Activated naive CD8-positive, alpha-beta T cell treated with anti-CD3 and anti-CD28 coated beads for 36 hours (primary cell): Measurements from ENCODE around the gene ATP6V1D. TPM values are rescaled to one million over a fixed set of nuclear protein-coding genes. Genes with fewer than 3 reads are reported as not detected.
"Not testable (repeated sequence)": the region's sequence is repeated elsewhere in the genome, so short reads cannot be mapped to it uniquely, and the experiment has no call there.

ENCODE experiments used
- DNase-seq: peaks from one replicate; pipeline ENCODE4 v3.0.0; 2021
- H3K27ac Mint-ChIP-seq: one replicate; pipeline ENCODE4 v1.8.0; 2022; ENCODE audit warnings: mild to moderate bottlenecking, moderate library complexity, mixed read lengths
- H3K27me3 Mint-ChIP-seq: one replicate; pipeline ENCODE4 v1.8.0; 2022; ENCODE audit warnings: mild to moderate bottlenecking, mixed read lengths
- H3K36me3 Mint-ChIP-seq: one replicate; pipeline ENCODE4 v1.8.0; 2021; ENCODE audit warnings: mild to moderate bottlenecking, mixed read lengths
- H3K4me1 Mint-ChIP-seq: one replicate; pipeline ENCODE4 v1.8.0; 2021; ENCODE audit warnings: mixed read lengths
- H3K4me3 Mint-ChIP-seq: one replicate; pipeline ENCODE4 v1.8.0; 2022; ENCODE audit warnings: mild to moderate bottlenecking, moderate library complexity, mixed read lengths
- H3K9me3 Mint-ChIP-seq: one replicate; pipeline ENCODE4 v1.8.0; 2022; ENCODE audit warnings: mixed read lengths
- total RNA-seq, 2 experiments: library from RNA; stranded (reverse); gene quantifications; one replicate each; pipeline ENCODE4 v1.2.3, GENCODE V29; 2021

Gene ATP6V1D
- total RNA-seq, 2 experiments from 2014 or later, result 26.8 to 28.3 TPM

DNA sequence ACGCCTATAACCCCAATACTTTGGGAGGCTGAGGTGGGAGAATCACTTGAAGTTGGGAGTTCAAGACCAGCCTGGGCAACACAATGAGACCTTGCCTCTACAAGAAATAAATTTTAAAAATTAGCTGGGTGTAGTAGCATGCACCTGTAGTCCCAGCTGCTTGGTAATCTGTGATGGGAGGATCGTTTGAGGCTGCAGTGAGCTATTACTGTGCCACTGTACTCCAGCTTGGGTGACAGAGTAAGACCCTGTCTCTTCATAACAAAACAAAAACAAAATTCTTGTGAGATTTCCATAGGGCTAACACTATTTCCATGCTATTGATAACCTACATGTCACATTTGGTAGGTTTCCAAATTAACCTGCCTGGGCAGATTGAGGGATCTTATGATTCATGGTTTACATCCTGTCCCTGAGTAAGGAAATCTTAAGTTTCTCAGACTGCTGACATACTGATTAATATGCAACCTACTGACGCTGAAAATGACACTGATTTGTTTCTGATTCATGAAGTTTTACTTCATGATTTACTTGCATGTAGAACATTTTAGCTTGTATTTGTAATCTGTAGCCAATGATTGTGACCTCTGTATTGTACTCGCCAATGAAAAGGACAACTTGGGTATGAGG lies 15.9 kb downstream of the ATP6V1D start:
- Mint-ChIP-seq H3K27ac (no peak overlapping the region), H3K36me3 (peaks cover 12% of the 10 kb centered on the region), H3K4me1 (peaks cover 1% of the 10 kb centered on the region), H3K4me3 (no peak overlapping the region), H3K9me3 (no peaks in the 10 kb centered on the region), H3K27me3 (no peaks in the 10 kb centered on the region)
- DNase-seq, result no peak

DNA sequence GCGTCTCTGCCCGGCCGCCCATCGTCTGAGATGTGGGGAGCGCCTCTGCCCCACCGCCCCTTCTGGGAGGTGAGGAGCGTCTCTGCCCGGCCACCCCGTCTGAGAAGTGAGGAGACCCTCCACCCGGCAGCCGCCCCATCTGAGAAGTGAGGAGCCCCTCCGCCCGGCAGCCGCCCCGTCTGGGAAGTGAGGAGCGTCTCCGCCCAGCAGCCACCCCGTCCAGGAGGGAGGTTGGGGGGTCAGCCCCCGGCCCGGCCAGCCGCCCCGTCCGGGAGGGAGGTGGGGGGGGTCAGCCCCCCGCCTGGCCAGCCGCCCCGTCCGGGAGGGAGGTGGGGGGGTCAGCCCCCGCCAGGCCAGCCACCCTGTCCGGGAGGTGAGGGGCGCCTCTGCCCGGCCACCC lies 18.4 kb downstream of the ATP6V1D start:
- H3K4me3 Mint-ChIP-seq, H3K27ac Mint-ChIP-seq, H3K9me3 Mint-ChIP-seq, DNase-seq, H3K36me3 Mint-ChIP-seq, H3K4me1 Mint-ChIP-seq, H3K27me3 Mint-ChIP-seq: not testable (repeated sequence)

DNA sequence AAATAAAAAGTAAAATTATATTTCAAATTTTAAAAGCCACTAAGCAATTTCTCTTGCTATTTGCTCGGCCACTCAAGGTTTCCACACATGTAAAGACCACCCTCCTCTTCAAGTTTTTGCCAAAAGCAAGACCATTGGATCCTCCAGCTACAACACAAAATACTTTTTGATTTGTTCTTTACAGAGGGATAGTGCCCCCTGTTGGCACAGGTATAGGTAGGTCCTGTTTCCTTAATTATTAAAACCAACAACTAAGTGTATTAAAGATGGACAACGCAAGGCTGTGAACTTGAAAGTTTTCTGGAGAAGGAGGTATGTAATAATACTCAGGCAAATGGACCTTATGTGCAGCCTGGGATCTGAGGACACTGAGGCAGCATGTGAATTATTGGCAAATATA lies 23.8 kb downstream of the ATP6V1D start:
- Mint-ChIP-seq H3K9me3 (no peaks in the 10 kb centered on the region), H3K4me1 (no peaks in the 10 kb centered on the region), H3K4me3 (no peak overlapping the region), H3K36me3 (peaks cover 10% of the 10 kb centered on the region), H3K27me3 (no peaks in the 10 kb centered on the region), H3K27ac (no peak overlapping the region)
- no peak for DNase-seq

DNA sequence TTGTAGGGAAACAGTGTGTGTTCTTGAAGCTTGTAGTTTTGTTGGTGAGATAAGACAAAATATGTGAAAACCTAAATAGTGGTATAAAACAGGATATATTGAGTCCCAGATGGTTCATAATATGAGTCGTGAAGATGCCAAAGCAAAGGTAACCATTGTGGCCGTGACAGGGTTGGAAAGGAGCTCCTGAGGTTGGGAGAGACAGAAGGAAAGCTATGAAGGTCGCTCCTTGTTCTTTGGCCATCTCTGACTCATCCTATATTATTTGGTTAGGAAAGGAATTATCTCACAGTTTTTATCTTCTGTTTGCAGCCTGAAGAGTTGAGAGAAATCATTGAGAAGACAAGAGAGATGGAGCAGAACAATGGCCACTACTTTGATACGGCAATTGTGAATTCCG lies 27.1 kb downstream of the ATP6V1D start:
- Mint-ChIP-seq H3K4me1 (no peaks in the 10 kb centered on the region), H3K36me3 (peaks cover 20% of the 10 kb centered on the region), H3K4me3 (no peak overlapping the region), H3K27ac (no peak overlapping the region), H3K27me3 (no peaks in the 10 kb centered on the region), H3K9me3 (no peaks in the 10 kb centered on the region)
- DNase-seq, result no peak

DNA sequence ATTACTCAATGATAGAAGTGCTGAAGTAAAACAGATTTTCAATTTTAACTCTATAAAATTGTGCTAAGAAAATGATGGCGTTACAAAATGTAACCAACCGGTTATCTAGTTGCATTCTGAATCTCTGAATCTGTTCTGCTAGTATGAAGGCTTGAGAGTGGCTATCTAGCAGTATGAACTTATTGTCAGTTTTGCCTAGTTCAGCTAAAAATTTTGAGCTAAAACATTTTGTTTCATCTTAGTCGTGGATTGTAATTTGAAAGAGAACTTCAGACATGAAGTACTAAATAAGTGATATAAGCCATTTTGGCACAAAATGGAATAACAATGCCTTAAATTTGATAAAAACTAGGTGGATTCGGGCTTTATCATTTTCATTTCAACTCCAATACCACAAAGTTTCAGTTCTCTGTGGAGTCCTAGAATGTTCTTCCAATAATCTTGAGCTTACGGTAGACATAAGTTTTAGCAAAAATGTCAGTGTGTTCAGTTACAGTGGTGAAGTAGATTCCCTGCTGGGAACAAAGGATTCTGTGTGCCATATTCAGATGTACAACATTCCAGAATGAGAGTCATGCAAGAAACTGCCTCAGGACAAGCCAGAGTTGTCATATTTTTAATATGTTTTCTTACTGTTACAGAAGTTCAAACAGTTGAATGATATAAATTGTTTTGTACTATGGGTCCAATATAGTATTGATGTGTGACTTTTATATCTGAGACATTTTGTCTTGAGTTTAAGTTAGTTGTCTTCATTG lies 28.1 kb downstream of the ATP6V1D start:
- Mint-ChIP-seq H3K27me3 (no peaks in the 10 kb centered on the region), H3K9me3 (no peaks in the 10 kb centered on the region), H3K4me3 (no peak overlapping the region), H3K36me3 (peaks cover 23% of the 10 kb centered on the region), H3K4me1 (no peaks in the 10 kb centered on the region), H3K27ac (peak overlapping the region; percentile 31)
- DNase-seq, result no peak

DNA sequence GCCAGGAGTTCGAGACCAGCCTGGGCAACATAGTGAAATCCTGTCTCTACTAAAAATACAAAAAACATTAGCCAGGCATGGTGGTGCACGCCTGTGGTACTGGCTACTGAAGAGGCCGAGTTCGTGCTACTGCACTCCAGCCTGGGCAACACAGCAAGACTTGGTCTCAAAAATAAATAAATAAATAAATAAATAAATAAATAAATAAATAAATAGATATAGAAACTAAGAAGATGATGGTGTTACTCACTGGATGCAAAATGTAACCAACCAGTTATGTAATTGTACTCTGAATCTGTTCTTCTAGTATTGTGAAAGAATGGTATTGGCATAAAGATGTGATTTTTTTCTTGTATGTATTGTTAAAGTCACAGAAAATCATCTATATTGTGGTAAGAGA lies 29.9 kb downstream of the ATP6V1D start:
- not testable (repeated sequence) for H3K4me3 Mint-ChIP-seq, H3K27me3 Mint-ChIP-seq, DNase-seq, H3K27ac Mint-ChIP-seq, H3K9me3 Mint-ChIP-seq, H3K4me1 Mint-ChIP-seq
- H3K36me3 Mint-ChIP-seq, result peaks cover 29% of the 10 kb centered on the region

DNA sequence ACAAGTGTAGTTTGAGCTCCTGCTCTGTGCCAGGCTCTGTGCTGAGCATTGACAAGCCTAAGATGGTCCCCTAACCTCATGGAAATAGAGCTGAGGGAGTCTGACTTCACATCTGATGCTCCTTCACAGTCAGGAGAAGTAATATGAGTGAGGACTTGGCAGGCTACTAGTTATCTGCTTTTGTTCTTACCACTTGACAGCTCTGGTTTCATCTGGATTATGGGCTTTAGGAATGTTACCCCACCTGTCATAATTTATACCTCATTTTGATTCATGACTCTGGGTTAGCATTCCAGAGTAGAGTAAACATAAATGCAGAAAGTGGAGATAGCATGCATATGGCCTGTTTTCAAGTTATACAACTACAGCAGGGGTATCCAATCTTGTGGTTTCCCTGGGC lies 40.5 kb downstream of the ATP6V1D start:
- H3K4me1 Mint-ChIP-seq, result no peaks in the 10 kb centered on the region
- no peak overlapping the region for H3K4me3 Mint-ChIP-seq
- H3K27me3 Mint-ChIP-seq, result no peaks in the 10 kb centered on the region
- H3K27ac Mint-ChIP-seq, result no peak overlapping the region
- H3K9me3 Mint-ChIP-seq, result no peaks in the 10 kb centered on the region
- H3K36me3 Mint-ChIP-seq, result no peaks in the 10 kb centered on the region
- no peak for DNase-seq

DNA sequence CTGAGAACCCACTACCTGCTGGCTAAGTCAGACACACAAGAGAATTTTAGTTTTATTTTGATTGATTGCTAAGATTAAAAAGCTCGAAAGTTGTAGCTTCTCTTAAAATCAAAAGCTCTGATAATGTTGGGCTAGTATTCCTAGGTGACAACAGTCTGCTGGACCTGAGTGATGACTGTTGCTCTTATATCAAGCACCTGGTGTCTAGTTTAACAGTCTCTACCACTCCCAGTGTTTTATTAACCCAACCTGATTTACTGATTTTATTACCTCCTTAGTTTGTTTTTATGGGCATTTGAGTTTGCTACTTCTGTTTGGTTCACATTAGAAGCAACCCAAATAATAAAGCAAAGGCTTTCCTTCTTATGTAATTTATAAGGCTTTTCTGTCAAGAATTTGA lies 41.8 kb downstream of the ATP6V1D start:
- Mint-ChIP-seq H3K4me1 (no peaks in the 10 kb centered on the region), H3K4me3 (no peak overlapping the region), H3K9me3 (no peaks in the 10 kb centered on the region), H3K27me3 (no peaks in the 10 kb centered on the region), H3K36me3 (no peaks in the 10 kb centered on the region), H3K27ac (no peak overlapping the region)
- no peak for DNase-seq

DNA sequence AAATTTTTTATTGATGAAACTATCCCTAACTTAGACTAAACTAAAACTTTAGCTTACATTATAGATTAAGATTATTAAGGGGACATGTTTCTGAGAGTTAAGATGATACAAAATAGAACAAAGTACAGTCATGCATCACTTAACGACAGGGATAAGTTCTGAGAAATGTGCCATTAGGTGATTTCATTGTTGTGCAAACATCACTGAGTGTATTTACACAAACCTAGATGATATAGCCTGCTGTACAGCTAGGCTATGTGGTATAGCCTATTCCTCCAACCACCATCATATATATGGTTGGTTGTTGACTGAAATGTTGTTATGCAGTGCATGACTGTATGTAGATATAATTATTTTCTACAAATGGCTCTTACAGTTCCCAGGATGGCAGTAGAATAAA lies 46.5 kb downstream of the ATP6V1D start:
- no peaks in the 10 kb centered on the region for H3K9me3 Mint-ChIP-seq
- H3K27ac Mint-ChIP-seq, result no peak overlapping the region
- no peaks in the 10 kb centered on the region for H3K27me3 Mint-ChIP-seq
- H3K4me3 Mint-ChIP-seq, result no peak overlapping the region
- H3K4me1 Mint-ChIP-seq, result no peaks in the 10 kb centered on the region
- peaks cover 2% of the 10 kb centered on the region for H3K36me3 Mint-ChIP-seq
- DNase-seq, result no peak

DNA sequence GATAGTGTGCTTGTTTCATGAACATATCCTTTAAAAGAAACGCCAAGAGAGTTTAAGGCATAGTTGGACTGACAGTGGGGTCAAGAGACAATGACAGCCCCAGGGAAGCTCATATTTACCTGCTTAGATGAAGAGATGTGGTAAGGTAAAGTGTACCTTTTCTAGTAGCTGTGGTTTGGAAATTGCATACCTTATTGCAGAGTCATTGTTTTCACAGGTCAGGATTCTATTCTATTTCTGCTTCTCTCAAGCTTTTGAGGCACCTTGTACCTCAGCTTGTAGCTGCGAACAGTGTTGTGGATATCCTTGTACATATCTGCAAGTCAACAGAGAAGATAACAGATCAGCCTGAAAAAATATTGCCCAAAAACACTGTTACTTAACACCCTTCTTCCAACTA lies 47.7 kb downstream of the ATP6V1D start:
- Mint-ChIP-seq H3K27me3 (no peaks in the 10 kb centered on the region), H3K36me3 (peaks cover 2% of the 10 kb centered on the region), H3K4me3 (no peak overlapping the region), H3K9me3 (no peaks in the 10 kb centered on the region), H3K4me1 (no peaks in the 10 kb centered on the region), H3K27ac (no peak overlapping the region)
- DNase-seq, result no peak

Other genes with a start within 250 kb of the ATP6V1D start
- gene GARIN2, start 170.4 kb downstream of the ATP6V1D start, total RNA-seq, result not detected
- gene PALS1, start 118.4 kb downstream of the ATP6V1D start, total RNA-seq, result 1 to 10 TPM; 6.2 to 6.4 TPM
- 100 to 1,000 TPM; 299 to 302 TPM for gene EIF2S1, start 524 bp upstream of the ATP6V1D start, total RNA-seq
- 1 to 10 TPM; 4.1 to 4.2 TPM for gene PLEK2, start 52.4 kb upstream of the ATP6V1D start, total RNA-seq
- 1 to 10 TPM; 3.1 to 3.5 TPM for gene TMEM229B, start 128.9 kb upstream of the ATP6V1D start, total RNA-seq
- 1 to 10 TPM; 2.4 to 3.3 TPM for gene PLEKHH1, start 173.5 kb upstream of the ATP6V1D start, total RNA-seq
- gene PIGH, start 240.5 kb upstream of the ATP6V1D start, total RNA-seq, result 10 to 100 TPM; 17.5 to 18.2 TPM